Transverse colon (tissue), 4 donors: ENCODE measurements around the gene CNTN4. TPM values are rescaled to one million over a fixed set of nuclear protein-coding genes. Genes with fewer than 3 reads are reported as not detected.
"Not testable (repeated sequence)": the region's sequence is repeated elsewhere in the genome, so short reads cannot be mapped to it uniquely, and the experiment has no call there.

ENCODE experiments used
- DNase-seq: peaks from one replicate; pipeline ENCODE4 v3.0.0-alpha.2; 2019
- H3K27ac ChIP-seq, 4 donors: fragments of 200-600 bp; sonication (generic); 2 replicates each; pipeline ENCODE4 v1.5.1; 2016 to 2018; ENCODE audit warnings: inconsistent platforms in 4 of 4
- H3K27me3 ChIP-seq: fragments of 200-600 bp; sonication (generic); 2 replicates; pipeline ENCODE4 v1.5.1; 2017; ENCODE audit warnings: inconsistent platforms
- H3K36me3 ChIP-seq, 4 donors: fragments of 200-600 bp; sonication (generic); 2 replicates each; pipeline ENCODE4 v1.5.1; 2017 to 2019; ENCODE audit warnings: inconsistent platforms in 4 of 4
- H3K4me1 ChIP-seq, 4 donors: fragments of 200-600 bp; sonication (generic); 2 replicates each; pipeline ENCODE4 v1.5.1; 2017 to 2020; ENCODE audit warnings: inconsistent platforms in 4 of 4
- H3K4me3 ChIP-seq, 4 donors: fragments of 200-600 bp; sonication (generic); 1 replicate in 1 of 4; 2 replicates in 3 of 4; pipeline versions ENCODE4 v1.5.1 to v1.6.1; 2017 to 2019; ENCODE audit warnings: inconsistent platforms in 4 of 4
- H3K9me3 ChIP-seq, 2 donors: fragments of 200-600 bp; sonication (generic); 2 replicates each; pipeline ENCODE4 v1.5.1; 2017 to 2019; ENCODE audit warnings: inconsistent platforms in 2 of 2
- EP300 ChIP-seq: sonication (generic); formaldehyde crosslinking; IDR thresholded peaks from one replicate; pipeline ENCODE4 v1.6.1; 2017; ENCODE audit warnings: antibody characterized with exemption, low read depth
- POLR2A ChIP-seq: fragments of 450-650 bp; IDR thresholded peaks from one replicate; pipeline ENCODE4 v1.6.1; 2016; ENCODE audit warnings: antibody characterized with exemption, mild to moderate bottlenecking, moderate library complexity
- POLR2AphosphoS5 ChIP-seq, 3 donors: sonication (generic); formaldehyde crosslinking; IDR thresholded peaks; one replicate each; pipeline ENCODE4 v1.6.1; 2016; ENCODE audit warnings: antibody characterized with exemption in 3 of 3
- WGBS, 2 donors: methylation state at CpG; one replicate each; pipeline ENCODE4 v1.1.5; 2018; ENCODE audit warnings: low coverage in 1 of 2; 5-methylcytosine and 5-hydroxymethylcytosine counted together
- in situ Hi-C, 4 donors: fragments of 200-750 bp; cut with MboI; loops; one replicate each; pipeline versions ENCODE4 v1.15.0 to v1.15.1; 2017; ENCODE audit warnings: low sequenced_read_pairs in 3 of 4, low pct_ligation_motif_present in 1 of 4, low pct_unique_long_range_greater_than_20kb in 1 of 4
- intact Hi-C: fragments of 100-400 bp; cut with DNase I; formaldehyde crosslinking; loops from one replicate; pipeline ENCODE4 v1.15.1; 2023; ENCODE audit warnings: low total_unique reads
- total RNA-seq, 4 donors: library from RNA; depleted of rRNA; stranded (reverse); fragments of >200 nt; gene quantifications; one replicate each; pipeline ENCODE4 v1.1.0, GENCODE V29; 2016
- TF ChIP-seq, protein P1 (sequence below), 5 experiments: fragments of 200-600 bp in 3 of 5; fragments of 450-650 bp in 2 of 5; sonication (generic) in 3 of 5; IDR thresholded peaks; 1 replicate in 2 of 5; 2 replicates in 3 of 5; pipeline ENCODE4 v1.5.1; 2016 to 2017; ENCODE audit warnings: antibody characterized with exemption in 5 of 5, inconsistent platforms in 3 of 5, mild to moderate bottlenecking in 2 of 5, moderate library complexity in 1 of 5

CNTN4 gene
- total RNA-seq, 4 donors from 2014 or later = 17.6 to 49.0 (median 17.8) TPM

DNA sequence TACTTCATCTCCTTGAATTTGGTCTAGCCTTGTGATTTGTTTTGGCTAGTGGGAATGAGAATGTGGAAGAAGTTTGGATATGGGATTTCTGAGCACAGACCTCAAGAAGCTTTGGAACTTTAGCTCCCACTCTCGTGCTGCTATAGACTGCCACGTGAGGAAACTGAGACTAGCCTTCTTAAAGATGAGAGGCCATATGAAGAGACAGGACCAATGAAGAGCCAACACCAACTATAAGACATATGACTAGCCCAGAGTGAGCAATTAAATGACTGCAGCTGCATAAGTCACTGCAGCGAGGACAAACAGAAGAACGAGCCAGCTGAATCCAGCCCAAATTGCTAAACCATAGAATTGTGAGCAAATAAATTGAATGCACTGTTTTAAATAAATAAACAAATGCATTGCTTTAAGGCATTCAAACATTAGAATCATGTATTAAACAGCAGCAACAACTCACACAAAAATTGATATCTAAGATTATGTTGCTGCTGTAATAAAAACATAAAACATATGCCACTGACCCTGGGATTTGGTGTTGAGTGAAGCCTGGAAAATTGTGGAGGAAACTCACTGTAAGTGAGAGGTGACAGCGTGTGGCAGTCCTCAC, 15.7 kb upstream of the CNTN4 start:
- Histone ChIP-seq H3K27me3 (no peaks in the 10 kb centered on the region), H3K4me3 (no peak overlapping the region), H3K36me3 (no peaks in the 10 kb centered on the region), H3K4me1 (no peaks in the 10 kb centered on the region), H3K9me3 (no peaks in the 10 kb centered on the region), H3K27ac (no peak overlapping the region)
- intact Hi-C loops (no loop called here), in situ Hi-C loops (no loop called here)
- DNase-seq = no peak
- TF ChIP-seq EP300 (no peak), POLR2AphosphoS5 (IDR thresholded peaks at IDR 0.05) (no peak), POLR2A (no peak)
- TF ChIP-seq, protein P1, sequence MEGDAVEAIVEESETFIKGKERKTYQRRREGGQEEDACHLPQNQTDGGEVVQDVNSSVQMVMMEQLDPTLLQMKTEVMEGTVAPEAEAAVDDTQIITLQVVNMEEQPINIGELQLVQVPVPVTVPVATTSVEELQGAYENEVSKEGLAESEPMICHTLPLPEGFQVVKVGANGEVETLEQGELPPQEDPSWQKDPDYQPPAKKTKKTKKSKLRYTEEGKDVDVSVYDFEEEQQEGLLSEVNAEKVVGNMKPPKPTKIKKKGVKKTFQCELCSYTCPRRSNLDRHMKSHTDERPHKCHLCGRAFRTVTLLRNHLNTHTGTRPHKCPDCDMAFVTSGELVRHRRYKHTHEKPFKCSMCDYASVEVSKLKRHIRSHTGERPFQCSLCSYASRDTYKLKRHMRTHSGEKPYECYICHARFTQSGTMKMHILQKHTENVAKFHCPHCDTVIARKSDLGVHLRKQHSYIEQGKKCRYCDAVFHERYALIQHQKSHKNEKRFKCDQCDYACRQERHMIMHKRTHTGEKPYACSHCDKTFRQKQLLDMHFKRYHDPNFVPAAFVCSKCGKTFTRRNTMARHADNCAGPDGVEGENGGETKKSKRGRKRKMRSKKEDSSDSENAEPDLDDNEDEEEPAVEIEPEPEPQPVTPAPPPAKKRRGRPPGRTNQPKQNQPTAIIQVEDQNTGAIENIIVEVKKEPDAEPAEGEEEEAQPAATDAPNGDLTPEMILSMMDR (IDR thresholded peaks at IDR 0.05) = no peak
- WGBS, 2 donors = 72 to 78% methylated on average over 4 to 5 of the region's 5 CpGs

GRCh38 chr3:2083558-2083957, 15.1 kb upstream of the CNTN4 start:
- intact Hi-C loops, H3K27ac ChIP-seq, H3K9me3 ChIP-seq, in situ Hi-C loops, H3K4me3 ChIP-seq, DNase-seq, H3K36me3 ChIP-seq, H3K4me1 ChIP-seq, H3K27me3 ChIP-seq: not testable (repeated sequence)
- WGBS, 2 donors = 99% methylated on average over 39 of the region's 40 CpGs; no CpG with 5 or more reads in 1 of the 2 donors

- H3K9me3 ChIP-seq = no peaks in the 10 kb centered on the region
Observed at GRCh38 chr3:2090095-2090911, 8.4 kb upstream of the CNTN4 start.

DNA sequence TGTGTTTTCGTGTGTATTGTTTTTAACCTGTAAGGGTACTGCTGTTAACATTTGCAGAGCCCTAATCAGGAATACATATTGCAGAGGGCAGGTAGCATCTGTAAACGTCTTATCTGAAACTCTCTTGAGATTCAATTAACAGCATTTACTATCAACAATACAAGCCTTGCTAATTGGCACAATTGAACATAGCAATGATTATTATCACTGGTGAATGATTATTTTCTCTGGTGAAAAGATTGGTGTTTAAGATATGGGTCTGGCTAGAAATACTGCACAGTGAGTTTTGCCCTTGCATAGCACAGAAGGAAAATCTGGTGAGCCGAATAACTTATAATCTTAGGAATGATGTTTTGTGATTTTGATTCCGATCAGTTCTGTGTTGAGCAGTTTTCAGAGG, 5.9 kb upstream of the CNTN4 start:
- Histone ChIP-seq H3K36me3 (no peaks in the 10 kb centered on the region), H3K27ac (no peak overlapping the region), H3K4me1 (peaks cover 0 to 5% (median 3%) of the 10 kb centered on the region in 4 donors), H3K9me3 (no peaks in the 10 kb centered on the region), H3K4me3 (no peak overlapping the region), H3K27me3 (peaks cover 2% of the 10 kb centered on the region)
- no peak for TF ChIP-seq POLR2AphosphoS5 (IDR thresholded peaks at IDR 0.05)
- TF ChIP-seq POLR2A = no peak
- TF ChIP-seq EP300 = no peak
- TF ChIP-seq, protein P1 (IDR thresholded peaks at IDR 0.05) = no peak
- in situ Hi-C loops = no loop called here
- 70 to 74% methylated on average over 4 of the region's 4 CpGs for WGBS, 2 donors
- DNase-seq = no peak
- intact Hi-C loops = no loop called here

More at GRCh38 chr3:2090095-2090911, 8.4 kb upstream of the CNTN4 start:
- TF ChIP-seq POLR2AphosphoS5 (IDR thresholded peaks at IDR 0.05) = no peak
- TF ChIP-seq, protein P1 (IDR thresholded peaks at IDR 0.05) = no peak
- TF ChIP-seq POLR2A = no peak
- no peak for TF ChIP-seq EP300
- DNase-seq = no peak
- WGBS, 2 donors = 25 to 84% methylated on average over 1 to 5 of the region's 5 CpGs
- H3K27ac ChIP-seq = no peak overlapping the region
- H3K27me3 ChIP-seq = no peaks in the 10 kb centered on the region
- H3K4me3 ChIP-seq = no peak overlapping the region
- in situ Hi-C loops (no loop called here), intact Hi-C loops (no loop called here)
- no peaks in the 10 kb centered on the region for H3K36me3 ChIP-seq
- no peaks in the 10 kb centered on the region for H3K4me1 ChIP-seq
